ENCODE measurements around the gene DSCAM.

DNA sequence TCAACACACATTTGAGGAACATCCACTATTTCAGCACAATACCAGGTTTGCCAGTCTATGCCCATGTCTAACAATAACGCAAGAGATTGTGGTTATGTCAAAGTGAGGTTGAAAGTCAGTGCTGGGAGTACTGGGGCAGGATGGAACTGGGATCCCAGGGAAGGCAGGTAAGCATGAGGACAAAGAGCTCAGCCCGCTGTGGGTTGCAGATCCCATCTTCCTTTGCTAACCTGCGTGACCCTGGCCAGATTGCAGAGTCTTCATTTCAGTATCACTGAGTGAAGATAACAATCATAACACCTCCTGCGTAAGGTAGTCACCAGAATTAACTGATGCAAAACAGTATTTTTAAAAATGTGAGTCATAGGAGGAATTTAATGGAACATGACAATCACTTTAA lies 729.7 kb downstream of the DSCAM start:
- TF ChIP-seq, protein P1, sequence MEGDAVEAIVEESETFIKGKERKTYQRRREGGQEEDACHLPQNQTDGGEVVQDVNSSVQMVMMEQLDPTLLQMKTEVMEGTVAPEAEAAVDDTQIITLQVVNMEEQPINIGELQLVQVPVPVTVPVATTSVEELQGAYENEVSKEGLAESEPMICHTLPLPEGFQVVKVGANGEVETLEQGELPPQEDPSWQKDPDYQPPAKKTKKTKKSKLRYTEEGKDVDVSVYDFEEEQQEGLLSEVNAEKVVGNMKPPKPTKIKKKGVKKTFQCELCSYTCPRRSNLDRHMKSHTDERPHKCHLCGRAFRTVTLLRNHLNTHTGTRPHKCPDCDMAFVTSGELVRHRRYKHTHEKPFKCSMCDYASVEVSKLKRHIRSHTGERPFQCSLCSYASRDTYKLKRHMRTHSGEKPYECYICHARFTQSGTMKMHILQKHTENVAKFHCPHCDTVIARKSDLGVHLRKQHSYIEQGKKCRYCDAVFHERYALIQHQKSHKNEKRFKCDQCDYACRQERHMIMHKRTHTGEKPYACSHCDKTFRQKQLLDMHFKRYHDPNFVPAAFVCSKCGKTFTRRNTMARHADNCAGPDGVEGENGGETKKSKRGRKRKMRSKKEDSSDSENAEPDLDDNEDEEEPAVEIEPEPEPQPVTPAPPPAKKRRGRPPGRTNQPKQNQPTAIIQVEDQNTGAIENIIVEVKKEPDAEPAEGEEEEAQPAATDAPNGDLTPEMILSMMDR (IDR thresholded peaks at IDR 0.05; ENCODE audit: low read length) = no peak
- TF ChIP-seq EZH2 (IDR thresholded peaks at IDR 0.05; ENCODE audit: borderline replicate concordance, low read length) = no peak

Measured in OCI-LY1 (cell line).